ENCODE measurements around the gene MLKL. TPM values are rescaled to one million over a fixed set of nuclear protein-coding genes. Genes with fewer than 3 reads are reported as not detected.
"Not testable (repeated sequence)": the region's sequence is repeated elsewhere in the genome, so short reads cannot be mapped to it uniquely, and the experiment has no call there.

The MLKL gene
- total RNA-seq, 1 donor from 2014 or later: 3.7 TPM

DNA sequence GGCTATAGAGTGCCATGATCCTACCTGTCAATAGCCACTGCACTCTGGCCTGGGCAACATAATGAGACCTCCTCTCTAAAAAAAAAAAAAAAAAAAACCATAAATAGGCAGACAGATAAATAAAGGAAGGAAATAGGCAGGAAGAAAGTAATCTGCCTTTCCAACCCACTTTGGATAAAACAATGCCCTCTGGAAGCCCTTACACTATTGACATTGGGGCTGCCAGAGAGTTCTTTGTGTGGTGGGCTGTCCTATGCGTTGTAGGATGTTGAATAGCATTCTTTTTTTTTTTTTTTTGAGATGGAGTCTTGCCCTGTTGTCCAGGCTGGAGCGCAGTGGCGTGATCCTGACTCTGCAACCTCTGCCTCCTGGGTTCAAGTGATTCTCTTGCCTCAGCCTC lies 26.8 kb downstream of the MLKL start:
- Histone ChIP-seq H3K4me3 (ENCODE audit: low read length in 3 of 3) (no peak overlapping the region), H3K27me3 (ENCODE audit: control insufficient read depth in 3 of 3, insufficient read depth in 3 of 3, low read length in 3 of 3) (no peaks in the 10 kb centered on the region), H3K27ac (ENCODE audit: low read depth, low read length) (no peak overlapping the region), H3K9me3 (ENCODE audit: control insufficient read depth in 3 of 3, low read length in 3 of 3) (no peaks in the 10 kb centered on the region), H3K9ac (ENCODE audit: low read depth in 1 of 3, low read length in 3 of 3) (no peak overlapping the region), H3K4me1 (ENCODE audit: control insufficient read depth in 3 of 3, insufficient read depth in 3 of 3, low read length in 3 of 3) (no peaks in the 10 kb centered on the region), H3K36me3 (ENCODE audit: control insufficient read depth in 3 of 3, insufficient read depth in 3 of 3, low read length in 3 of 3) (peaks cover 2 to 5% (median 4%) of the 10 kb centered on the region in 3 donors)

DNA sequence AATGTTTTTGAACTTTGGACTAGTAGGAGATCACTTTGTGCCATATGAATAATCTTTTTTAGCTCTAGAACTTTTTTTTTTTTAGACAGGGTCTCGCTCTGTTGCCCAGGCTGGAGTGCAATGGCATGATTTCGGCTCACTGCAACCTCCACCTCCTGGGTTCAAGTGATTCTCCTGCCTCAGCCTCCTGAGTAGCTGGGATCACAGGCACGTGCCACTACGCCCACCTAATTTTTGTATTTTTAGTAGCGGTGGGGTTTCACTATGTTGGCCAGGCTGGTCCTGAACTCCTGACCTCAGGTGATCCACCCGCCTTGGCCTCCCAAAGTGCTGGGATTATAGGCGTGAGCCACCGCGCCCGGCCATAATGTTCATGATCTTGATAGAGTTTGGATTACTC lies 31.8 kb downstream of the MLKL start:
- H3K9me3 ChIP-seq (ENCODE audit: control insufficient read depth in 3 of 3, low read length in 3 of 3); H3K36me3 ChIP-seq (ENCODE audit: control insufficient read depth in 3 of 3, insufficient read depth in 3 of 3, low read length in 3 of 3); H3K4me3 ChIP-seq (ENCODE audit: low read length in 3 of 3); H3K27ac ChIP-seq (ENCODE audit: low read depth, low read length); H3K27me3 ChIP-seq (ENCODE audit: control insufficient read depth in 3 of 3, insufficient read depth in 3 of 3, low read length in 3 of 3); H3K9ac ChIP-seq (ENCODE audit: low read depth in 1 of 3, low read length in 3 of 3): not testable (repeated sequence)
- H3K4me1 ChIP-seq (ENCODE audit: control insufficient read depth in 3 of 3, insufficient read depth in 3 of 3, low read length in 3 of 3): peaks cover 0 to 11% (median 5%) of the 10 kb centered on the region in 3 donors

DNA sequence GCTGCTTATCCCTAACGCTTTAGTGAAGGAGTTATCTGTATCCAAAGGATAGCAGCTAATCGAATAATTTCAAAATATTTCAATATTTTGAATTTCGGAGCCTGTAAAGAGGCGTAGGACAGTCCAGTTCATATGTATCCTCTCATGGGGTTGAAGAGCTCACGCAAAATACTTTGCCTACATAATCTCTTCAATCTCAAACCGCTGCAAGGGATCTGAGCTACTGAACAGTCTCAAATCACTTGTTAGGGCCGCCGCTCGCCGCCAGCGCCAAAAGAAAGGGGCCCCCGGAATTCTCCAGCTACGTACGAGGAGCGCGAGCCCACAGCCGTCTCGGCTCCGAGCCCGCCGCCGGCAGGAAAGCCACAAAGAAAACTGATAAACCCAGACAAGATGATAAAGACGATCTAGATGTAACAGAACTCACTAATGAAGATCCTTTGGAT lies 33.4 kb downstream of the MLKL start:
- Histone ChIP-seq H3K9ac (ENCODE audit: low read depth in 1 of 3, low read length in 3 of 3) (peak overlapping the region; percentile 80 to 91 (median 80)), H3K36me3 (ENCODE audit: control insufficient read depth in 3 of 3, insufficient read depth in 3 of 3, low read length in 3 of 3) (peaks cover 9 to 20% (median 17%) of the 10 kb centered on the region in 3 donors), H3K4me3 (ENCODE audit: low read length in 3 of 3) (peak overlapping the region; percentile 72 to 97 (median 80)), H3K27ac (ENCODE audit: low read depth, low read length) (peak overlapping the region; percentile 74), H3K9me3 (ENCODE audit: control insufficient read depth in 3 of 3, low read length in 3 of 3) (no peaks in the 10 kb centered on the region), H3K27me3 (ENCODE audit: control insufficient read depth in 3 of 3, insufficient read depth in 3 of 3, low read length in 3 of 3) (no peaks in the 10 kb centered on the region), H3K4me1 (ENCODE audit: control insufficient read depth in 3 of 3, insufficient read depth in 3 of 3, low read length in 3 of 3) (peaks cover 0 to 11% (median 5%) of the 10 kb centered on the region in 3 donors)

DNA sequence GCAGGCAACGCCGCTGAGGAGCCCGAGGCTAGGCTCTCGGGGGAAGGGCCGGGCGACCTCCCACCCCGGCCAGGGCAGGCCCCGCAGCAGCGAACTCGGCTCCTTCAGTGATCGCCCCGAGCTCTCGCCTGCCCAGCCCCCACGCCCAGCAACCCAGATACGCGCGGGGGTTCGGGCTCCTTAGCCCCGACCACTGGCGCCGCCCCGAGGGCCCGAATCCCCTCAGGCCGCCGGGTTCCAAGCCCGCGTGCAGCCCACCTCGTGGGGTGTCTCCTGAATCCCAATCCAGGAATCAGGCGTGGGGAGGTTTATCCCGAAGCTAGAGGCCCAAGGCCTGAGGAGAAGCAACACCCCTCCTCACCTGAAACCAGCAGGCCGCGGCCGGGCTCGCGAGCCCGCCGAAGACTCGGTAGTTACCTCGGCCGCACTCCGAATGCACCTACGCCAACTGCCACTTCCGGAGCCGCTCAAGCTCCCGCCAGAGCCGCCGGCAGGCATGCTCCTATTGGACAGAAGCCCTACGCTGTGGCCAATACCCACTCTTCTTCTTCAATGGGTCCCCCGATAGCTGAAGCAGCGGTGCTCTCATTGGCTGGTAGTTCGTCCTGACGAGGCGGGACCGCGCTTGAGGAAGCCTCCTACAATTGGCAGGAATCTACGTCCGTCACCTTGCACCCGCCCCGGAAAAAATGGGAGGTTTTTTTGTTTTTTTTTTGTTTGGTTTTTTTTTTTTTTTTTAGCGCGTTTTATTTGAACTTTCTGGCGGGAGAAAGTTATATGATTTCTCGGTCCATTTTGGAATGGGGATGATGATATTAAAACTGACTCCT lies 34.0 kb downstream of the MLKL start, which contains the start of gene RFWD3:
TSS of gene RFWD3 (minus strand) at position 453 of the 830 bp plus-strand sequence. CDS start 5,428 bp downstream, outside the sequence.
- peaks cover 0 to 11% (median 5%) of the 10 kb centered on the region in 3 donors for H3K4me1 ChIP-seq (ENCODE audit: control insufficient read depth in 3 of 3, insufficient read depth in 3 of 3, low read length in 3 of 3)
- peak within 1 kb of the TSS; percentile 88 to 97 (median 93) for H3K4me3 ChIP-seq (ENCODE audit: low read length in 3 of 3)
- peak within 1 kb of the TSS; percentile 80 to 91 (median 91) for H3K9ac ChIP-seq (ENCODE audit: low read depth in 1 of 3, low read length in 3 of 3)
- peaks cover 9 to 20% (median 20%) of the 10 kb centered on the region in 3 donors for H3K36me3 ChIP-seq (ENCODE audit: control insufficient read depth in 3 of 3, insufficient read depth in 3 of 3, low read length in 3 of 3)
- no peaks in the 10 kb centered on the region for H3K9me3 ChIP-seq (ENCODE audit: control insufficient read depth in 3 of 3, low read length in 3 of 3)
- H3K27me3 ChIP-seq (ENCODE audit: control insufficient read depth in 3 of 3, insufficient read depth in 3 of 3, low read length in 3 of 3): no peaks in the 10 kb centered on the region
- H3K27ac ChIP-seq (ENCODE audit: low read depth, low read length): peak within 1 kb of the TSS; percentile 74

DNA sequence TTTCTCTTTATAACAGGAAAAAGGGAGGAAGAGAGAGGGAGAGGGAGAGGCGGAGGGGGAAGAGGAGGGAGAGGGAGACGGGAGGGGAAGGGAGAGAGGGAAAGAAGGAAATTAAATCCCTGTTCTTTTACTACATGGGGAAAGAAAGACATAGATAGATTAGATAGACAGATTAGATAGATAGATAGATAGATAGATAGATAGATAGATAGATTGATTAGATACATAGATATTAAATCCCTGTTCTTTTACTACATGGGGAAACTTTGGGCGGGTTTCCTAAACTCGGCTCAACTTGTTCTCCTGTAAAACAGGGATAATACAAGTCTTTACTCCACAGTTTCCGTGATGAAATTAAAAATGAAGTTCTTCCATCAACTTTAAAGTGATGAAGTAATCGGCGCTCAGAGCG lies 34.6 kb downstream of the MLKL start:
- Histone ChIP-seq H3K4me3 (ENCODE audit: low read length in 3 of 3) (peak overlapping the region; percentile 84 to 93 (median 88)), H3K9ac (ENCODE audit: low read depth in 1 of 3, low read length in 3 of 3) (peak overlapping the region; percentile 80 to 91 (median 91)), H3K27ac (ENCODE audit: low read depth, low read length) (no peak overlapping the region), H3K27me3 (ENCODE audit: control insufficient read depth in 3 of 3, insufficient read depth in 3 of 3, low read length in 3 of 3) (no peaks in the 10 kb centered on the region), H3K4me1 (ENCODE audit: control insufficient read depth in 3 of 3, insufficient read depth in 3 of 3, low read length in 3 of 3) (peaks cover 0 to 11% (median 5%) of the 10 kb centered on the region in 3 donors), H3K9me3 (ENCODE audit: control insufficient read depth in 3 of 3, low read length in 3 of 3) (no peaks in the 10 kb centered on the region), H3K36me3 (ENCODE audit: control insufficient read depth in 3 of 3, insufficient read depth in 3 of 3, low read length in 3 of 3) (peaks cover 11 to 23% (median 22%) of the 10 kb centered on the region in 3 donors)

DNA sequence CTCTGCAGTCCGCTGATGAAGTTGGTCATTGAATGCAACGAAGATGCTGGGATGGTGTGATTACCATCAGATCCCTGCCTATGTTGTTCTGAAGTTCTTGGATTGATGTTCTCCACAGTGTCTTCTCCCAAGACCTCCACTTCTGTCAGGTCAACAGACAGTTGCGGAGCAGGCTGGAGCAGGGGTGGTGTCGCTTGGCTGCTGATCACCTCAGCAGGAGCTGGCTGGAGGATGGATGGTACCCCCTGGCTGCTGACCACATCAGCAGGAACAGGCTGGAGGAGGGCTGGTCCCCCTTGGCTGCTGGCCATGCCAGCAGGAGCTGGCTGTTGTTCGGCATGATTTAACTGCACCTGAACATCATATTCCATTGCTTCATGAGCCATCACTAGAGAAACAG lies 39.6 kb downstream of the MLKL start:
- Histone ChIP-seq H3K36me3 (ENCODE audit: control insufficient read depth in 3 of 3, insufficient read depth in 3 of 3, low read length in 3 of 3) (peaks cover 17 to 48% (median 48%) of the 10 kb centered on the region in 3 donors), H3K9ac (ENCODE audit: low read depth in 1 of 3, low read length in 3 of 3) (no peak overlapping the region), H3K27ac (ENCODE audit: low read depth, low read length) (no peak overlapping the region), H3K9me3 (ENCODE audit: control insufficient read depth in 3 of 3, low read length in 3 of 3) (no peaks in the 10 kb centered on the region), H3K4me3 (ENCODE audit: low read length in 3 of 3) (no peak overlapping the region), H3K27me3 (ENCODE audit: control insufficient read depth in 3 of 3, insufficient read depth in 3 of 3, low read length in 3 of 3) (no peaks in the 10 kb centered on the region), H3K4me1 (ENCODE audit: control insufficient read depth in 3 of 3, insufficient read depth in 3 of 3, low read length in 3 of 3) (peaks cover 3 to 5% (median 5%) of the 10 kb centered on the region in 3 donors)

DNA sequence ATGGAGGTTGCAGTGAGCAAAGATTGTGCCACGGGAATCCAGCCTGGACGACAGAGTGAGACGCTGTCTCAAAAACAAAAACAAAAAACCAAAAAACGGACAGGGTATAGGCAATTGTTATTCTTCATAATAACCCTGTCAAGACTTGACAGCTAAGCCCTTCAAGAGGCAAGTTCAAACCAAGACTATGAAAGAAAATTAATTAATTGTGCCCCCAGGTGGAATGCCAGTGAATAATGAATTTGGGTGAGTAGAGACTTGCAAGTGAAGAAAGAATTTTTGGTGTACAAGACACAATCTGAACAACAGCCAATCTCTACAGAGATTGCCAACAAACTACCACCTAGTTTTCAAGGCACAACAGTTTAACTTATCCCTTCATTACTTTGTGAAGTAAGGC lies 40.3 kb downstream of the MLKL start:
- Histone ChIP-seq H3K4me1 (ENCODE audit: control insufficient read depth in 3 of 3, insufficient read depth in 3 of 3, low read length in 3 of 3) (peaks cover 0 to 5% (median 0%) of the 10 kb centered on the region in 3 donors), H3K27me3 (ENCODE audit: control insufficient read depth in 3 of 3, insufficient read depth in 3 of 3, low read length in 3 of 3) (no peaks in the 10 kb centered on the region), H3K9ac (ENCODE audit: low read depth in 1 of 3, low read length in 3 of 3) (no peak overlapping the region), H3K4me3 (ENCODE audit: low read length in 3 of 3) (no peak overlapping the region), H3K36me3 (ENCODE audit: control insufficient read depth in 3 of 3, insufficient read depth in 3 of 3, low read length in 3 of 3) (peaks cover 17 to 48% (median 48%) of the 10 kb centered on the region in 3 donors), H3K27ac (ENCODE audit: low read depth, low read length) (no peak overlapping the region), H3K9me3 (ENCODE audit: control insufficient read depth in 3 of 3, low read length in 3 of 3) (no peaks in the 10 kb centered on the region)

DNA sequence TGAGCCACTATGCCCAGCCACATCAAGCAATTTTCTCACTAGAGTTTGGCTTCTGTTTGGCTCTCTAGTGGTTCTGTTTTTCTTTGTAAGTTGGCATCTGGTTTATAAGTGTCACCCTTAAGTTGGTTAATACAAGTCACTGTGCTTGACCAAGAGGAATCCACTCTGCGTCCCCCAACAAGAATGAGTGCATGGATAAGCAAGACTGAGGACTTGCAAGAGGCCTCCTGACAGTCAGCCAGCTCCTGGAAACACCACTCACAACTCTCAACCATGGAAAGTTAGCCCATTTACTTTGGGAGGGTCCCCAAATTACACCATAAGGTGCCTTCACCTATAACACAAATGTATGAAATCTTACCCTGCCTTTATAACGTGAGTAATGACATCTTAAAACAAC lies 41.6 kb downstream of the MLKL start:
- H3K9me3 ChIP-seq (ENCODE audit: control insufficient read depth in 3 of 3, low read length in 3 of 3): no peaks in the 10 kb centered on the region
- H3K27ac ChIP-seq (ENCODE audit: low read depth, low read length): no peak overlapping the region
- peaks cover 16 to 44% (median 44%) of the 10 kb centered on the region in 3 donors for H3K36me3 ChIP-seq (ENCODE audit: control insufficient read depth in 3 of 3, insufficient read depth in 3 of 3, low read length in 3 of 3)
- H3K4me1 ChIP-seq (ENCODE audit: control insufficient read depth in 3 of 3, insufficient read depth in 3 of 3, low read length in 3 of 3): peaks cover 0 to 5% (median 0%) of the 10 kb centered on the region in 3 donors
- no peaks in the 10 kb centered on the region for H3K27me3 ChIP-seq (ENCODE audit: control insufficient read depth in 3 of 3, insufficient read depth in 3 of 3, low read length in 3 of 3)
- H3K9ac ChIP-seq (ENCODE audit: low read depth in 1 of 3, low read length in 3 of 3): no peak overlapping the region
- no peak overlapping the region for H3K4me3 ChIP-seq (ENCODE audit: low read length in 3 of 3)

DNA sequence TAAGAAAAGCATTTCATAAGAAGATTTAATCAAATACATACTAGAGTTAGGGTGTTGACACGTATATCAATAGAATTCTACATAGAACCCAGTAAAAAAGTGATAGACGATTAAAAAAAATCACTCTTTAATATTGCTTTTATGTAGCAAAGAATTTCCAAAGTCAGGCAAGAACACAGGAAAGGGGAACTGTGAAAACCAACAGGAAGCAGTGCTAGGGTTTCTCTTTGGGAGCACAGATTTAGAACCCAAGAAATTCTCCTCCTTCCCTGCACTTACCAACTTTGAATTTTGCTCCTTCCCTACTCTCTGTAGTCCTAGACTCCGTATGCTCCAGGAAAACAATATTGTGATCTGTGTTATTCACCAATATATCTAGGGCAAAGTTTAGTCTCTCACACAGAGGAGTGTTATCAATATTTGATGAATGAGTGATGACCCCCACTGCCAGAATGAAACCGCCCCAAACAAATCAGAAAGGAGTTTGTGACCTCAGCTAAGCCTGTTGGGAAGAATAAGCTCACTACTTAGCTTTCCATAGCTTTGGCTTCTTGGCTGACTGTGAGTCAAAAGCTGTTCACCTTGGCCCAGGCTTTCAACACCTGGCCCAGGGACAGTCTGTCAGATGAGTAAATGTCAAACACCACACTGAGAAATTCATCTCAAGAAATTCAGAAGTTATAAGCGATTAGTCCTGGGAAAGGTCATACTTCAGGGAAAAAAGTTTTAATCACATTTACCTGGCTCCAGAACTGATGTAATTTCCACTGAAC lies 42.6 kb downstream of the MLKL start:
- Histone ChIP-seq H3K4me3 (ENCODE audit: low read length in 3 of 3) (no peak overlapping the region), H3K36me3 (ENCODE audit: control insufficient read depth in 3 of 3, insufficient read depth in 3 of 3, low read length in 3 of 3) (peaks cover 8 to 38% (median 34%) of the 10 kb centered on the region in 3 donors), H3K27ac (ENCODE audit: low read depth, low read length) (no peak overlapping the region), H3K9me3 (ENCODE audit: control insufficient read depth in 3 of 3, low read length in 3 of 3) (no peaks in the 10 kb centered on the region), H3K4me1 (ENCODE audit: control insufficient read depth in 3 of 3, insufficient read depth in 3 of 3, low read length in 3 of 3) (peaks cover 0 to 5% (median 0%) of the 10 kb centered on the region in 3 donors), H3K9ac (ENCODE audit: low read depth in 1 of 3, low read length in 3 of 3) (peak overlapping the region in 1 of 3 donors; percentile 21), H3K27me3 (ENCODE audit: control insufficient read depth in 3 of 3, insufficient read depth in 3 of 3, low read length in 3 of 3) (no peaks in the 10 kb centered on the region)

All from skeletal muscle tissue (tissue), 4 donors.